ENCODE data around the gene NISCH. TPM values are rescaled to one million over a fixed set of nuclear protein-coding genes. Genes with fewer than 3 reads are reported as not detected.

The NISCH gene
- total and polyA plus RNA-seq, 5 donors from 2014 or later, result 12.6 to 168 (median 16.4) TPM

DNA sequence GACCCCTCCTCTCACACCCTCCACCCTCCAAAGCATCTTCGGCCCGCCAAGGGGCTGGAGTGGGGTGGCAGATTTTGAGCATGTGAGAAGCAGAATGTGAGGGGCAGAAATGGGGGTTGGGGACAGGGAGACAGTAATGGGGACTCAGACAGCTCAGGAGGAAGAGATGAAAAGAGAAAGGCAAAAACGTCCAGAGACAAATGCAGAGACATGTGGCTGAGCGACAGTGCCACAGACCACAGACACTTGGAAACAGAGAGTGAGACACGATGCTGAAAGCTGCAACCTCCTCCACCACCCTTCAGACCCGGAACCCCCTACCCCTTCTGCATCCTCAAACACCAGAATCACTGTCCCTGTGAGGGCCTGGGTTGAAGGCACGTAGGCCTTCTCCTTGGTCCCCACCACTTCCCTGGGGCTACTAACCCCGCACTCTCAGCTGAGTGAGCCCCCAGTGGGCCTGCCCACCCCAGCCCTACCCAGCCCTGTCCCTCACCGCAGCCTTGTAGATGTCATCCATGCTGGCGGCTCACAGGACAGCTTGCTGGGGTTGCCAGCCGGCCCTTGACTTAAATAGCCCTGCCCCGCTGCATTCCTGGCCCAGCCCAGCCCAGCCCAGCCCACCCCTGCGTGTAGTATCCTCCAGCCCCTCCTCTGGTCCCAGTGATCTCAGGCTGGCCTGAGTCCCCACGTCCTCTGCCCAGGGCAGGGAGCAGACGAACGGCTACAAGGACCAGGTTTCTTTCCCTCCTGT lies 1.7 kb upstream of the NISCH start, which contains the start of gene TNNC1:
Gene TNNC1, minus strand, starts transcription at position 546 of the 754 bp plus-strand sequence. Its CDS starts 26 bp downstream, at position 520.
- Mint-ChIP-seq H3K4me3 (peak within 1 kb of the TSS; percentile 94 to 97 (median 94)), H3K4me1 (peaks cover 0 to 35% (median 26%) of the 10 kb centered on the region in 4 donors), H3K36me3 (peaks cover 5% of the 10 kb centered on the region), H3K27ac (peak within 1 kb of the TSS; percentile 99 to 100 (median 100)), H3K27me3 (peaks cover 5% of the 10 kb centered on the region), H3K9me3 (peaks cover 0 to 2% (median 0%) of the 10 kb centered on the region in 7 donors)
- Histone ChIP-seq H3K27me3 (ENCODE audit: control insufficient read depth, insufficient read depth, low read length) (no peaks in the 10 kb centered on the region), H3K9me3 (ENCODE audit: control insufficient read depth in 2 of 2, low read length in 2 of 2) (no peaks in the 10 kb centered on the region), H3K36me3 (ENCODE audit: control insufficient read depth, insufficient read depth, low read length) (peaks cover 10% of the 10 kb centered on the region), H3K4me1 (ENCODE audit: control insufficient read depth, insufficient read depth, low read length, poor library complexity, severe bottlenecking) (peaks cover 39% of the 10 kb centered on the region), H3K4me3 (ENCODE audit: low read depth, low read length) (peak within 1 kb of the TSS; percentile 81), H3K27ac (ENCODE audit: insufficient read depth, low read length, poor library complexity, severe bottlenecking) (peak within 1 kb of the TSS; percentile 94)
- no peak for DNase-seq
- no peak for ATAC-seq (ENCODE audit: low read depth in 2 of 2)

DNA sequence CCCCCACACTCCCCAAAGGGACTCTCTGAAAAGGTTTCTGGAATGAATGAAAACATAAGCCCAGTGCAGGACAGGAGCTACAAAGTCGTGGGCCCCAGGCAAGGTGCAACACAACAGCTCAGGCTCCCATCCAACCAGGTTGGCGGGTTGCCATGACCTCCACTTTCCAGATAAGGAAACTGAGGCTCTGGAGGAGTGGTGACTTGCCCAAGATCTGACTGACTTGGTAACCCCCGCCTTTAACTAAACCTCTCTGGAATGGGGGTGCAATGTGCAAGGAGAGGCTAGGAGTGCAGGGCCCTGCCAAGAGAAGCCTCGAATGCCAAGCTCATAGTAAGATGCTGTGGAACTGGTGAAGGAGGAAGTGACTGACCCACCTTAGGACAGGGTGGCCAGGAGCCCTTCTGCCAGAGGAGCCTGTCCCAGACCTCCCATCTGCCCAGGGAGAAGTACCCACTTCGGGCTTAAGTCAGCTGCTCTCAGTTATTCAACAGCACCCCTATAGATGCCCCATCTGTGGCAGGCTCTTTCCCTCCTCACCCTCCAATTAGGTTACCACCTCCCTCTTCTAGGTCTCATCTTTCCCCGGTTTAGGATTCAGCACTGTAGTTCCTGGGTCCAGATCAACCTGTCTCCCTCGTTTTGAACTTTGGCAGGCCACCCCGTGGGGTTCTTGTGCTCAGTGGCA lies 1.0 kb upstream of the NISCH start:
- H3K4me1 ChIP-seq (ENCODE audit: control insufficient read depth, insufficient read depth, low read length, poor library complexity, severe bottlenecking), result peaks cover 39% of the 10 kb centered on the region
- H3K36me3 ChIP-seq (ENCODE audit: control insufficient read depth, insufficient read depth, low read length), result peaks cover 16% of the 10 kb centered on the region
- H3K9me3 ChIP-seq (ENCODE audit: control insufficient read depth in 2 of 2, low read length in 2 of 2), result no peaks in the 10 kb centered on the region
- H3K4me3 ChIP-seq (ENCODE audit: low read depth, low read length), result peak overlapping the region; percentile 81
- H3K4me3 Mint-ChIP-seq, result peak overlapping the region; percentile 94 to 97 (median 94)
- peak overlapping the region; percentile 99 to 100 (median 100) for H3K27ac Mint-ChIP-seq
- no peak for DNase-seq
- H3K36me3 Mint-ChIP-seq, result peaks cover 7% of the 10 kb centered on the region
- no peaks in the 10 kb centered on the region for H3K27me3 ChIP-seq (ENCODE audit: control insufficient read depth, insufficient read depth, low read length)
- peaks cover 0 to 34% (median 28%) of the 10 kb centered on the region in 4 donors for H3K4me1 Mint-ChIP-seq
- H3K27me3 Mint-ChIP-seq, result peaks cover 5% of the 10 kb centered on the region
- peaks cover 0 to 2% (median 0%) of the 10 kb centered on the region in 7 donors for H3K9me3 Mint-ChIP-seq
- peak overlapping the region; percentile 94 for H3K27ac ChIP-seq (ENCODE audit: insufficient read depth, low read length, poor library complexity, severe bottlenecking)
- ATAC-seq (ENCODE audit: low read depth in 2 of 2), result no peak

DNA sequence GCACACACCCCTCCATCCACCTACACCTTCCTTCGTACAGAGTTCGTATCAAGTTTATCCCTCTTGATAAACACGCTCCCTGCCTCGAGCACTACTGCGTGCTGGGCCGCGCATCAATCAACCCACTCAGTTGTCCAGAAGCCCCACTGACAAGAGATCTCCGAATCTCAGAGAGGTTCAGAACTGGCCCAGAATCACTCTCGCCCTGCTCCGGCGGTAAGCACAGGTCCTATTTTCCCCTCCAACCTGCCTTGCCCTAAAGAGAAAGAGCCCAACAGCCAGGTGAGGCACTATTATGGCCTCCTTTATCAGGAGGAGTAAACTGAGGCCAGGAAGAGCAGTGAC lies 494 bp upstream of the NISCH start:
- H3K9me3 ChIP-seq (ENCODE audit: control insufficient read depth in 2 of 2, low read length in 2 of 2), result no peaks in the 10 kb centered on the region
- H3K36me3 ChIP-seq (ENCODE audit: control insufficient read depth, insufficient read depth, low read length), result peaks cover 20% of the 10 kb centered on the region
- Mint-ChIP-seq H3K27me3 (peaks cover 5% of the 10 kb centered on the region), H3K36me3 (peaks cover 7% of the 10 kb centered on the region), H3K9me3 (peaks cover 0 to 2% (median 0%) of the 10 kb centered on the region in 7 donors), H3K4me3 (peak overlapping the region; percentile 94 to 97 (median 94)), H3K27ac (peak overlapping the region; percentile 99 to 100 (median 100)), H3K4me1 (peaks cover 0 to 37% (median 28%) of the 10 kb centered on the region in 4 donors)
- peak overlapping the region; percentile 94 for H3K27ac ChIP-seq (ENCODE audit: insufficient read depth, low read length, poor library complexity, severe bottlenecking)
- H3K4me1 ChIP-seq (ENCODE audit: control insufficient read depth, insufficient read depth, low read length, poor library complexity, severe bottlenecking), result peaks cover 39% of the 10 kb centered on the region
- peak; percentile 9 to 27 for ATAC-seq (ENCODE audit: low read depth in 2 of 2)
- DNase-seq, result no peak
- peak overlapping the region; percentile 81 for H3K4me3 ChIP-seq (ENCODE audit: low read depth, low read length)
- no peaks in the 10 kb centered on the region for H3K27me3 ChIP-seq (ENCODE audit: control insufficient read depth, insufficient read depth, low read length)

- Mint-ChIP-seq H3K4me3 (peak overlapping the region; percentile 94 to 97 (median 94)), H3K27me3 (peaks cover 5% of the 10 kb centered on the region), H3K4me1 (peaks cover 0 to 41% (median 31%) of the 10 kb centered on the region in 4 donors), H3K27ac (peak overlapping the region; percentile 98 to 100 (median 100)), H3K9me3 (peaks cover 0 to 2% (median 0%) of the 10 kb centered on the region in 7 donors), H3K36me3 (peaks cover 10% of the 10 kb centered on the region)
- Histone ChIP-seq H3K27ac (ENCODE audit: insufficient read depth, low read length, poor library complexity, severe bottlenecking) (peak overlapping the region; percentile 94), H3K9me3 (ENCODE audit: control insufficient read depth in 2 of 2, low read length in 2 of 2) (no peaks in the 10 kb centered on the region), H3K4me3 (ENCODE audit: low read depth, low read length) (peak overlapping the region; percentile 72), H3K4me1 (ENCODE audit: control insufficient read depth, insufficient read depth, low read length, poor library complexity, severe bottlenecking) (peaks cover 39% of the 10 kb centered on the region), H3K27me3 (ENCODE audit: control insufficient read depth, insufficient read depth, low read length) (no peaks in the 10 kb centered on the region), H3K36me3 (ENCODE audit: control insufficient read depth, insufficient read depth, low read length) (peaks cover 32% of the 10 kb centered on the region)
- no peak for ATAC-seq (ENCODE audit: low read depth in 2 of 2)
- DNase-seq, result peak in 1 of 3 donors; percentile 9
These were observed 880 bp downstream of the NISCH start for GRCh38 chr3:52456169-52456799.

- H3K4me1 ChIP-seq (ENCODE audit: control insufficient read depth, insufficient read depth, low read length, poor library complexity, severe bottlenecking), result peaks cover 39% of the 10 kb centered on the region
- peaks cover 10% of the 10 kb centered on the region for H3K36me3 Mint-ChIP-seq
- peak overlapping the region; percentile 94 to 97 (median 94) for H3K4me3 Mint-ChIP-seq
- H3K27ac Mint-ChIP-seq, result peak overlapping the region; percentile 60 to 100 (median 100)
- no peak for ATAC-seq (ENCODE audit: low read depth in 2 of 2)
- H3K4me3 ChIP-seq (ENCODE audit: low read depth, low read length), result peak overlapping the region; percentile 72
- peak overlapping the region; percentile 94 for H3K27ac ChIP-seq (ENCODE audit: insufficient read depth, low read length, poor library complexity, severe bottlenecking)
- H3K27me3 Mint-ChIP-seq, result peaks cover 5% of the 10 kb centered on the region
- H3K27me3 ChIP-seq (ENCODE audit: control insufficient read depth, insufficient read depth, low read length), result no peaks in the 10 kb centered on the region
- DNase-seq, result no peak
- H3K36me3 ChIP-seq (ENCODE audit: control insufficient read depth, insufficient read depth, low read length), result peaks cover 35% of the 10 kb centered on the region
- peaks cover 0 to 42% (median 31%) of the 10 kb centered on the region in 4 donors for H3K4me1 Mint-ChIP-seq
- H3K9me3 Mint-ChIP-seq, result peaks cover 0 to 2% (median 0%) of the 10 kb centered on the region in 7 donors
- H3K9me3 ChIP-seq (ENCODE audit: control insufficient read depth in 2 of 2, low read length in 2 of 2), result no peaks in the 10 kb centered on the region
These were observed 1.4 kb downstream of the NISCH start for GRCh38 chr3:52456800-52457183.

GRCh38 chr3:52458031-52458760 lies 2.8 kb downstream of the NISCH start:
- Mint-ChIP-seq H3K9me3 (peaks cover 0 to 2% (median 0%) of the 10 kb centered on the region in 7 donors), H3K4me1 (peaks cover 0 to 53% (median 38%) of the 10 kb centered on the region in 4 donors), H3K27me3 (peaks cover 5% of the 10 kb centered on the region), H3K36me3 (peaks cover 13% of the 10 kb centered on the region), H3K4me3 (peak overlapping the region; percentile 3 to 86 (median 42)), H3K27ac (peak overlapping the region in 1 of 3 donors; percentile 46)
- no peaks in the 10 kb centered on the region for H3K27me3 ChIP-seq (ENCODE audit: control insufficient read depth, insufficient read depth, low read length)
- H3K36me3 ChIP-seq (ENCODE audit: control insufficient read depth, insufficient read depth, low read length), result peaks cover 44% of the 10 kb centered on the region
- ATAC-seq (ENCODE audit: low read depth in 2 of 2) (no peak), DNase-seq (no peak)
- no peak overlapping the region for H3K27ac ChIP-seq (ENCODE audit: insufficient read depth, low read length, poor library complexity, severe bottlenecking)
- H3K9me3 ChIP-seq (ENCODE audit: control insufficient read depth in 2 of 2, low read length in 2 of 2), result no peaks in the 10 kb centered on the region
- peaks cover 39% of the 10 kb centered on the region for H3K4me1 ChIP-seq (ENCODE audit: control insufficient read depth, insufficient read depth, low read length, poor library complexity, severe bottlenecking)
- H3K4me3 ChIP-seq (ENCODE audit: low read depth, low read length), result no peak overlapping the region

Measured in CD4-positive, CD25-positive, alpha-beta regulatory T cell (primary cell).